Keratinocyte (primary cell): ENCODE measurements around the gene UGT1A10.

Source experiments
- CTCF ChIP-seq, 3 experiments: IDR thresholded peaks in 1 of 3; conservative IDR thresholded peaks in 1 of 3; optimal IDR thresholded peaks in 1 of 3; 2 replicates in 2 of 3; 3 replicates in 1 of 3; pipeline versions ENCODE3 to v1.5.1; 2011; ENCODE audit warnings: low read length in 3 of 3, mild to moderate bottlenecking in 3 of 3, moderate library complexity in 2 of 3, control low read depth in 1 of 3, inconsistent platforms in 1 of 3; ENCODE audit not compliant: insufficient read depth in 2 of 3; ENCODE audit errors: extremely low read depth in 1 of 3
- EZH2 ChIP-seq: IDR thresholded peaks from one replicate; pipeline ENCODE4 v1.6.1; 2012; ENCODE audit warnings: inconsistent platforms, mild to moderate bottlenecking, low read length, moderate library complexity

- no peak for TF ChIP-seq CTCF (optimal IDR thresholded peaks at IDR 0.05 in 1 of 3, IDR thresholded peaks at IDR 0.05 in 1 of 3, conservative IDR thresholded peaks at IDR 0.05 in 1 of 3; ENCODE audit: extremely low read depth in 1 of 3, insufficient read depth in 2 of 3, low read length in 3 of 3)
- TF ChIP-seq EZH2: no peak
Measured at GRCh38 chr2:233818639-233819621, 182.7 kb downstream of the UGT1A10 start.
